GM12872 (cell line): Measurements from ENCODE around the gene CPT1A.
A peak's percentile ranks its signal among the peaks of the same experiment; 100 is the strongest.

Source experiments
- TF ChIP-seq, protein P1 (sequence below): IDR thresholded peaks from 3 replicates; pipeline ENCODE4 v1.5.1; 2011; ENCODE audit warnings: low read depth, mild to moderate bottlenecking, low read length, moderate library complexity; ENCODE audit not compliant: insufficient read depth

Gene CPT1A

DNA sequence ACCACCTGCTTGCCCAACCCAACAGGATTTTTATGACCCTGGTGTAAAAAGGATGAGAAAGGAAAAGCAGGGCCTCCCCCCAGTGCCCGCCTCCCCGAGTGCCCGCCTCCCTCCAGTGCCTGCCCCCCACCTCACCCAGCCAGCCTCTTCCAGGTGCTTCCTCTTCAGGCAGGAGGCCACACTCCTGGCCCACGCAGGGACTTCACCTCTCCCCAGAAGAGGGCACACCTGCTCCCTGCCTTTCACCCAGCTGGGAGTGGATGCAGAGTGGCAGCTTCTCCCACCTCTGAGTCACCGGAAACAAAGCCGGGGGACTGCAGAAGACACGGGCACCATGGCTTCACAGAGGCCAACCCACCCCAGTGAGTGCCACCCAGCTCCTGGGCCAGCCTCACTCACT, 16.1 kb downstream of the CPT1A start:
- TF ChIP-seq, protein P1, sequence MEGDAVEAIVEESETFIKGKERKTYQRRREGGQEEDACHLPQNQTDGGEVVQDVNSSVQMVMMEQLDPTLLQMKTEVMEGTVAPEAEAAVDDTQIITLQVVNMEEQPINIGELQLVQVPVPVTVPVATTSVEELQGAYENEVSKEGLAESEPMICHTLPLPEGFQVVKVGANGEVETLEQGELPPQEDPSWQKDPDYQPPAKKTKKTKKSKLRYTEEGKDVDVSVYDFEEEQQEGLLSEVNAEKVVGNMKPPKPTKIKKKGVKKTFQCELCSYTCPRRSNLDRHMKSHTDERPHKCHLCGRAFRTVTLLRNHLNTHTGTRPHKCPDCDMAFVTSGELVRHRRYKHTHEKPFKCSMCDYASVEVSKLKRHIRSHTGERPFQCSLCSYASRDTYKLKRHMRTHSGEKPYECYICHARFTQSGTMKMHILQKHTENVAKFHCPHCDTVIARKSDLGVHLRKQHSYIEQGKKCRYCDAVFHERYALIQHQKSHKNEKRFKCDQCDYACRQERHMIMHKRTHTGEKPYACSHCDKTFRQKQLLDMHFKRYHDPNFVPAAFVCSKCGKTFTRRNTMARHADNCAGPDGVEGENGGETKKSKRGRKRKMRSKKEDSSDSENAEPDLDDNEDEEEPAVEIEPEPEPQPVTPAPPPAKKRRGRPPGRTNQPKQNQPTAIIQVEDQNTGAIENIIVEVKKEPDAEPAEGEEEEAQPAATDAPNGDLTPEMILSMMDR, result peak; percentile 49

DNA sequence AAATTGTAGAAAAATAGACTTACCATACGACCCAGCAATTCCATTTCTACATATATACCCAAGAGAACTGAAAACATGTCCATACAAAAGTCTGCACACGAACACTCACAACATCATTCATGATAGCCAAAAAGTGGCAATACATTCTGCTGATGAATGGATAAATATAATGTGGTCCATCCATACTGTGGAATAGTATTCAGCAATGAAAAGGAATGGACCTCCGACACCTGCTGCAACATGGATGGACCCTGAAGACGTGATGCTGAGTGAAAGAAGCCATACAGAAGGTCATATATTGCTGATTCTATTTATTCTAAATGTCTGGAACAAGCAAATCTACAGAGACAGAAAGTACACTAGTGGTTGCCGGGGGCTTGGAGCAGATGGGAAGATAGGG, 19.2 kb downstream of the CPT1A start:
- TF ChIP-seq, protein P1, result no peak

DNA sequence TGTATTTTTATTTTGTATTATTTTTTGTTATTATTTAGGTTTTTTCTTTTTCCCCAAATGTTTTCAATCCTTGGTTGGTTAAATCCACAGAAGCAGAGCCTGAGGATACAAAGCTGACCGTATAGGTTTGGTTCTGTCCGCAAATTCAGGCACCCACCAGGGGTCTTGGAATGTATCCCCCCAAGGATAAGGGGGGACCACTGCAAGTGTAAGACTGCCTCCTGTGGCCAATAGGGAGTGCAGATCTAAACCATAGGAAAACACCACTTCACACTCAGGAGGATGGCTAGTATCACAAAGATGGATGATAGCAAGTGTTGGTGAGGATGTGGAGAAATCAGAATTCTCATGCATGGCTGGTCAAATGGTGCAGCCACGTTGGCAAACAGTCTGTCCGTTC, 20.0 kb downstream of the CPT1A start:
- TF ChIP-seq, protein P1, result 0 out of 3 replicates have a peak, but pooled peaks have one; percentile 15

DNA sequence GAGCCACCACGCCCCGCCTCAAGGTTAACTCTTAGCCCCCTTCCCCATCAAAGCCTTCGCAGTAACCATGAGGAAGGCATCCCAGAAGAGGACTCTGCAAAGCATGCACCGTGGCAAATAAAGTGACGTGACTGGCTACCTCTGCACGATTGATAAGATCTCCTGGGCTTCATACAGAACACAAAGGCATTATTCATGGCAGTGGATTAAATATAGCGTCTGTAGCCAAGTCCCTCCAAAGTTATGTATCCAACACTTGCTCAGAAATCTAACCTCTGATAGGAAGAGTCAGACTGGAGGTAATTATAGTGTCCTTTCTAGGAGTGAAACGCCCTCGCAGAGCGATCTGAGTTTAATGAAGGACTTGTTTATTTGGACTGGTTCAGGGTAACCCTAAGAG, 22.4 kb downstream of the CPT1A start:
- TF ChIP-seq, protein P1, result no peak

DNA sequence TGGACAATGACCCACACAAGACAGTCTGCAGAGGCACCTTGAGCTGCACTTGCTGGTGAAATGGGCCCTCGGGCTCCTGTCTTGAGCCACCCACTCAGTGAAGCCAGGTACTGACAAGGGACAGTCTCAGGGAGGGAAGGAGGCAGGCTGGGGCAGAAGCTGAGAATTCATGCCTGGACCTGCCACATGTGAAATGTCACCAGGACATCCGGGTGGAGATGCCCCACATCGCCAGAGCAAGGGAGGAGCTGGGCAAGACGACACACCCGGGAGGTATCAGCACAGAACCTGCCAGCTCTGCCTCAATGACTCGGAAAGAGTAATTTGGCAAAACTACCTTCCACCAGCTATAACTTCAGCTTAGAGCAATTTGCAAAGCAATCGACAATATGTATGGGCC, 23.5 kb downstream of the CPT1A start:
- TF ChIP-seq, protein P1, result no peak

DNA sequence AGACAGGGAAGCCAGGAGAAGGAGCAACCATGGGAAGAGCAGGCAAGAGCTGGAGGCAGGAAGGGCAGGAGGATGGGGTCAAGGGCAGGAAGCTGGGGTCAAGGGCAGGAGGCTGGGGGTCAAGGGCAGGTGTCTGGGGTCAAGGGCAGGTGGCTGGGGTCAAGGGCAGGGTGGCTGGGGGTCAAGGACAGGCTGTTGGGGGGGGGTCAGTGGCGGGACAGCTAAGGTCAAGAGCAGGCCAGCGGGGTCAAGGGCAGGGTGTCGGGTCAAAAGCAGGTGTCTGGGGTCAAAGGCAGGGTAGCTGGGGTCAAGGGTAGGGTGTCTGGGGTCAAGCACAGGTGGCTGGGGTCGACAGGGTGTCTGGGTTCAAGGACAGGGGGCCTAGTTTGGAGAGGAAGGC, 24.2 kb downstream of the CPT1A start:
- TF ChIP-seq, protein P1, result no peak

DNA sequence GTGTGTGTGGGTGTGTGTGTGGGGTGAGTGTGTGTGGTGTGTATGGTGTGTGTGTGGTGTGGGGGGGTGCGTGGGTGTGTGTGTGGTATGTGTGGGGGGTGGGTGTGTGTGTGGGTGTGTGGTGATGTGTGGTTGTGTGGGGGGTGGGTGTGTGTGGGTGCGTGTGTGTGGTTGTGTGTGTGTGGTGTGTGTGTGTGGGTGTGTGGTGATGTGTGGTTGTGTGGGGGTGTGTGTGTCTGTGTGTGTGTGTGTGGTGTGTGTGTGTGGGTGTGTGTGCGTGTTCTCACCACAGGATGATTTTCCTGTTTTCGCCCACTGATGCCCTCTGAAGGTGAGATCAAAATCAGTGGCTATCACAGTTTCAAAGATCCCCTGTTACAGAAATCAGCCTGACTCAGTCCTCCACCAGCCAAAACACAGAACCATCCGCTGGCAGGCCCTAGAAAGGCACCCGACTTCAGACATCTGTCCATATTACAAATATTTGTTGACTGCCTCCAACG, 24.7 kb downstream of the CPT1A start:
- TF ChIP-seq, protein P1, result no peak
